Left lobe of liver (tissue), 2 donors: Measurements from ENCODE around the gene PEPD. TPM values are rescaled to one million over a fixed set of nuclear protein-coding genes. Genes with fewer than 3 reads are reported as not detected.
A peak's percentile ranks its signal among the peaks of the same experiment; 100 is the strongest.
"Not testable (repeated sequence)": the region's sequence is repeated elsewhere in the genome, so short reads cannot be mapped to it uniquely, and the experiment has no call there.

Source experiments
- ATAC-seq: fragments of 200-7000 bp; cut with Tn5 transposase; one replicate; pipeline ENCODE4 v1.9.1; 2020; ENCODE audit warnings: mild to moderate bottlenecking, moderate library complexity
- DNase-seq: peaks from one replicate; pipeline ENCODE4 v3.0.0-alpha.2; 2020; ENCODE audit warnings: low spot score
- total RNA-seq: library from RNA; stranded (reverse); gene quantifications from one replicate; pipeline ENCODE4 v1.2.1, GENCODE V29; 2021
- donor health status: DM: no; HTN: no; CAD: no; lungs with moderate emphysema.
- donor health status: DM: no; HTN: yes; CAD: no.

The PEPD gene
- total RNA-seq, 1 donor from 2014 or later: 201 TPM

DNA sequence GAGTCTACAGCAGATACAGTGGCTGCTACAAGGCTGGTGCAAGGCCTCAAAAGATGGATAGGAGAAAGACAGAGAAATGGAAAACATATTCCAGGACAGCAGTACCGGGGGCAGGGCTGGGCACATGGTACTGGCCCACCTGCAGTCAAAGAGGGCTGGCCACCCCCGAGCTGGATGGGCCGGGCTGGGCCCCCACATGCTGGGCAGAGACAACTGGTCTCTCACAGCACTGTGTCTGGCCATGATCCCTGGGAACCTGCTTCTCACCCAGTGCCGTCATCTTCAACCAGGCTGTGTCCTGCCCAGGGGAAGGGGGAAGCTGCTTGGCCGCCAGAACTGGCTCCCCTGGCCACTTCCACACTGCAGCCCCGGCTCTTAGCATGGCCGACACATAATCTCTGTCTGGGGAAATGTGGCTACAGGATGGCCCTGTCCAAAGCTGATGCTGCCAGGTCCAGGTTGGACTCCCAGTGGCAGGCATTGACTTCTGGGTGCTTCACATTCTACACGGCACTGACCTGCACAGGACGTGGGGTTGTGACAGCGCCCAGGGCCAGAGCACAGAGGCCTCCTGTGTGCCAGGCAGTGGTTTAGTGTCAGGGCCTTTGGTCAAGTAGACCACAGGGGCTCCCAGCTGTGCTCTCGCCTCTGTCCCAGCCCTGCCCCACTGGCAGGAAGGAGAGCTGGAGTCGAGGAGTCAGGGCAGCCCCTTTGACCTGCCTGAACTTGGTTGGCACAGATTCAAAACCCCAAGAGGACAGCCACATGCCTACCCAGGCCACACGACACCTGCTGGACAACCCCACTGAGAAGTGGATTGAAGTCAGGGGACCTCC, 21.7 kb downstream of the PEPD start:
- DNase-seq: peak; percentile 66
- ATAC-seq: peak; percentile 45

DNA sequence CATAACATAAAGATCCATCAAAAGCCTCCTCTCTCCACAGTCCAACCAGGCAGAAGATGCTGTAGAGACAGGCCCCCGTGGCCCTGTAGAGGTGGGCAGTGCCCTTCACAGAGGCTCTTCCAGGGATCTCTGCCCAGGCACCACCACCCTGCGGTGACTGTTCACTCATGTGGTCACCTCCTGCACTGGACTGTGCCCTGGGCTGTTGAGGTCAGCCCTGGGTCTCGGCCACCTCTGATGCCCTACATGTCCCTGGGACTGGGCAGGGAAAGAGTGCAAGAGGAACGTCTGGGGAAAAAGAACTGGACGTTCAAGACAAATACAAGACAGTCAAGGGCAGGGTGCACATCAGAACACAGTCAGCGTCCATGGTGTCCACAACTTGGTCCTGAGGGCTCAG, 22.3 kb downstream of the PEPD start:
- peak; percentile 73 for ATAC-seq
- peak; percentile 90 for DNase-seq

DNA sequence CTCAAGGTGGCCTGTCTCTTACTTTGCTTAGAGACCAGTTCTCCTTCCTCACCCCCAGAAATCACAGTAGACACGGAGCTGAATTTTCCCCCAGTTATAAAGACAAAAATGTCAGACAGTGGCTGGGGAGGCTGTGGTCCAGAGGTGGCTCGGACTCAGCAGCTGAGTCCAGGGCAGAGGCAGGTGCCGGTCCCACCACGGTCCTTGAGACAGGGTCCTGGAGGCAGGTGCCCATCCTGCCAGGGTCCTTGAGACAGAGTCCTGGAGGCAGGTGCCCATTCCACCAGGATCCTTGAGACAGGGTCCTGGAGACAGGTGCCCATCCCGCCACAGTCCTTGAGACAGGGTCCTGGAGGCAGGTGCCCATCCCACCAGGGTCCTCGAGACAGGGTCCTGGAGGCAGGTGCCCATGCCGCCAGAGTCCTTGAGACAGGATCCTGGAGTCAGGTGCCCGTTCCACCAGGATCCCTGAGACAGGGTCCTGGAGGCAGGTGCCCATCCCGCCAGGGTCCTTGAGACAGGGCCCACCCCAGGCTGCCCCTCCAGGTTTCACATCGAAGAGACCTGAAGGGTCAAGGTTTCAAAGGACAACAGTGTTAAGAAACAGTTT, 23.1 kb downstream of the PEPD start:
- no peak for DNase-seq
- no peak for ATAC-seq

DNA sequence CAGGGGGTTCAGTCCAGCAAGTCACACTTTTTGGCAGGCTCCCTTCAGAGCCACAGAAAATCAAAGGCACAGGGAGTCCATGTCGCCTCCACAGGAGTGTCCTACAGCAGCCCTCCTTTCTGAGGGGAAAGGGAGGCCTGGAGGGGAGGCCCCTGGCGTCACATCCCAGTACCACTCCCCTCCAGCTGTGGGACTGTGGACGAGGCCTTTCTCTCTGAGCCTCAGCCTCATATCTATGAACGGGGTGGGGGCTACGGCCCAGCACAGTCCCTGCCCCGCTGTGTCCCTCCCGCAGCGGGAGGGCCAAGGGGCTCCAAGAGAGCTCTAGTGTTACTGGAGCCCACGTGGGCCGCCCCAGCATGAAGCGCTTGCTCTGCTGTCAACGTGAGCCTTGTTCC, 23.8 kb downstream of the PEPD start:
- ATAC-seq: no peak
- no peak for DNase-seq

DNA sequence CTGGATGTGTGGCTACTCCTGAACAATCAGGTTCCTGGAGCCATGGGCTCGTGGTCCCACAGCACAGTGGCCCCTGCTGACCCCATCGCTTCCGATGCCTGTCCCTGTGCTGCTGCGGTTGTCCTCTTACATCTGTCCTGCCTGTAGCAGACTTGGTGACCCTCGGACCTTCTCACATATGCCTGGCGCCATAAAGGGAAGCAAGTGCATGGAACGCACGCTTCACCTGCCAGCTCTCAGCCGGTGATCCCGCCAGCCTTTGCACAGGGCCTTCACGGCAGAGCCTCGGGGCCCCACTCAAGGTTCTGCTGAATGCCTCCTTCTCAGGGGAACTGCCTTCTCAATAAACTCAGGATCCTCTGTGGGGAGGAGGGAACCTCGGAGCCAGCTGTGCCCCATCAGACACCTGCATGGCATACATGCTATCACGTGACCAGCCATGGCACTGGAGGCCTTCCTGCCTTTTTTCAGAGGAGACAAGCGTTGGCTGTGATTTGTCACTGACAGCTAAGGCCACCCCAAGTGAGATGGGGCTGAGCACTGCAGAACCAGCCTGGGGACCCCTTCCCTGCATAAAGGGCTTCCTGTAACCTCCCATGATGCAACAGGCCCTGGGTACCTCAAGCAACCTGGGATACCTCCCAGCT, 24.3 kb downstream of the PEPD start:
- DNase-seq (no peak), ATAC-seq (no peak)

DNA sequence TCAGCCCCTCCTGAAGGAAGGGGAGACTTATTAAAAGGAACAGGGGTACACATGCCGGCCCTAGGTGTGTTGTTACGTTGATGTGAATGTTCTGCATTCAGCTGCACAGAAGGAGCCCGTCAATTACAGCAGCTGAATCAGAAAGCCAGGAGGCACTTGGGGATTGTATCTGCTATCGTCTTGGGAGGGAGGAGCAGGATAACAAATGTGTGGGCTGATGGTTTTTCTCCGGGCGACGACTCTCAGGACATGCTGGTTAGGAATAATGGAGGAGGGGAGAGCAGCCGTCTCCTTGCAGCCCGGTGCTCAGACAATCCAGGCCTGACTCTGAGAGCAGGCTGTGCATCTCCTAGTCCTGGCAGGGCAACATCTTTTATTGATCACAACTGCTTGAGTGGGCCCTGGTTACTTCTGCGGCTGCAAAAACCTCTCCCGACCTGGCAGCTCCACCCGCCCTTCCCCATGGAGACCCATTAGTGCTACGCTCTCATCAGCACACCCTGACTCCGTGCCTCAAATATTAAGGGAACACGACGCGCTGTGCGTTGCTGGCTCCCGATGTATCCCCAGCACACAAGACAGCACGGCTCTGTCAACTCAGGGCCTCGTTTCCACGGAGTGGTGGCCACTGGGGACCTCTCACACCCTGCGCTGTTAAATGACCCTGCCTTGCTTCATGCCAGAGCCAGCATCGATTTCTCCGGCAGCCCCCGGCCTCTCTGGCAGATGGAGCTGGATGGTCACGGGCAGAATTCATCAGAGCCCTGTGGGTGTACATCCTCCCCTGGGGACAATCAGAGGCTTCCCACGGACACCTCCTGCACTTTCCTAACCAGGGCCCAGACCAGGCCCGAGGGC, 25.3 kb downstream of the PEPD start:
- DNase-seq: no peak
- ATAC-seq: no peak

DNA sequence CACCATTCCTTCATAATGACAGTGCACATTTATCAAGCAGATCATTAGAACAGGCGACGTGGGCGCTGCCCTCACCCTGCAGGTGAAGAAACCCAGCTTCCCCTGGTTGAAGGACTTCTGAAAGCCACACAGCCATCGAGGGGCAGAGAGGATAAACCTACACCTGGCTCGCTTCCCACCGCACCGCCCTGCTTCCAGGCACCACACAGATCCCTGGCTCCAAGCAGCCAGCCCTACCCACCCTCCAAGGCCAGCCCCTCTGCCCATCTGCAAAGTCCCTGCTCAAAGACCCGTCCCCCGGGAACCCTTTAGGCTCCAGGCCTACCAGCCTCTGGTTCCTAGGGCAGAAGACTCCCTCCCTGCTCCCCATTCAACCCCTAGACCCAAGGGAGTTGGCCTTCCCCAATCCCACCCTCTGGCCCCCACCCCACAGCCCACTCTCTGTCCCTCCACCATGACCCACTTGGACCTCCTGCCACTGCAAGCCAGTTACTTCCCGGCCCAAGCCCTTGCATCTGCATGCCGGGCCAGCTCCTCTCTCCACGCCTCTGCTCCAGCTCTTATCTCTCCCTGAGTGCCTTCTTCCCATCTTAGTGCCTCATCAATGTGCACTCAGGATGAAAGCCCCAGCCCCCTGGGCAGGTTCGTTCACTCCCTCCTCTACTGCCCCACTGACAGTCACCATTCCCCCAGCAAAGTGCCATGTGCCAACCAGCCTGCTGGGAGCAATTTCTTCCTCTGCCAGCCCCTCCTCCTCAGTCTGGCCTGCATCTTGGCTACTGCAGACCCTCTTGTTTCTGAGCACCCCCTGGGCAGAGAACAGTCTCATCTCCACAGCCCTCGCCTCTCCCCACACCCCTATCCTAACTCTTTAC, 28.0 kb downstream of the PEPD start:
- no peak for DNase-seq
- ATAC-seq: no peak

DNA sequence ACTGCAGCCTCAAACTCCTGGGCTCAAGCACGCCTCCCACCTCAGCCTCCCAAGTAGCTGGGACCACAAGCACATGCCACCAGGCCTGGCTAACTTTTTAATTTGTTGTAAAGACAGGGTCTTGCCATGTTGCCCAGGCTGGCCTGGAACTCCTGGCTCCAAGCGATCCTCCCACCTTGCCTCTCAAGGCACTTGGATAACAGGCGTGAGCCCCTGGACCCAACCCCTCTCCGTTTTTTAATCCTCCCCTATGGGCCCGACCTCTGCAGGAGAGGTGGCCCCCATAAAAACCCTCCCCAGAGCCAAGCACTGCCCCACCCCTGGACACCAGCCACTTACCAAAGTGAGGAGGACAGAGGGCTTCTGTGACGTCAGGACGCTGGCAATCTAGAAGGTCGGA, 28.6 kb downstream of the PEPD start:
- DNase-seq: no peak
- no peak for ATAC-seq

DNA sequence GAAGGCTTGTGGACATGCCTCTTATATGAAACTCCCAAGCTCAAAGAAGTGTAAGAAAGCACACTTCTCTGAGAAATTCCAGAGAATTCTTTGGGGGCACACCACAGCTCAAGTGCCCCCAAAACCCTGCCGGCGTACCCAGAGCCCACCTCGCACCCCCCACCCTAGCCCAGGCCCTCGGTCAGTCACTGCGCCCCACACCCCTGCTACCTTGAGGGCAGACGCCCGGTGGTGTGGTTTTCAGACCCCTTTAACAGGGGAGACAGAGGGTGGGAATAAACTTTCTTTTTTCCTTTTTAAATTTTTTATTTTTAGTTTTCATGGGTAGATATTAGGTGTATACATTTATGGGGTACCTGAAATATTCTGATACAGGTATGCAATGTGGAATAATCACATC, 29.5 kb downstream of the PEPD start:
- DNase-seq (no peak), ATAC-seq (no peak)

DNA sequence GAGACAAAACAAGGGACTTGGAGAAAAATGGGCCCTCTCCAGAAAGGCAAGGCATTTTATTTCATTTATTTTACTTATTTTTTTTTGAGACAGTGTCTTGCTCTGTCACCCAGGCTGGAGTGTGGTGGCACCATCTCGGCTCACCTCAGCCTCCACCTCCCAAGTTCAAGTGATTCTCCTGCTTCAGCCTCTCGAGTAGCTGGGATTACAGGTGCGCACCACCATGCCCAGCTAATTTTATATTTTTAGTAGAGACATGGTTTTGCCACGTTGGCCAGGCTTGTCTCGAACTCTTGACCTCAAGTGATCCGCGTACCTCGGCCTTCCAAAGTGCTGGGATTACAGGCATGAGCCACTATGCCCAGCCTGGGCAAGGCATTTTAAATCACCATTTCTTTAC, 31.0 kb downstream of the PEPD start:
- not testable (repeated sequence) for ATAC-seq, DNase-seq

DNA sequence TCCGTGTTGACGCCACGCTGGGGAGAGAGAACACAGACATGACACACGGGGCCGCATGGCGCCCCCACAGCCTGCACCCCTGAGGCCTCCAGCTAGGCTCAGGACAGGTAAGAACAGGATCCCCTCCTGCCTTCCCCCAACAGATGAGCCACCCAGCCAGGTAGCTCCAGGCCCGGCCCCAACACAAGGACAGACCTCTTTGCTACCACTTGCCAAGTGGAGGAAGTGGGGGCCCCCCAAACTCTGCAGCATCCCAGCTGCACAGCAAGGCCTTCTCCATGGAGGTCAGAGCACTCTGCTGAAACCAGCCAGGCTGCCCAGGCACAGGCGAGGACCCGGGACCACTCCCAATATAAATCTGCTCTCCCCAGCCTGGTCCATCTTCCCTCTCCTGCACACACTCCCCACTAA, 31.5 kb downstream of the PEPD start:
- ATAC-seq: no peak
- DNase-seq: no peak

DNA sequence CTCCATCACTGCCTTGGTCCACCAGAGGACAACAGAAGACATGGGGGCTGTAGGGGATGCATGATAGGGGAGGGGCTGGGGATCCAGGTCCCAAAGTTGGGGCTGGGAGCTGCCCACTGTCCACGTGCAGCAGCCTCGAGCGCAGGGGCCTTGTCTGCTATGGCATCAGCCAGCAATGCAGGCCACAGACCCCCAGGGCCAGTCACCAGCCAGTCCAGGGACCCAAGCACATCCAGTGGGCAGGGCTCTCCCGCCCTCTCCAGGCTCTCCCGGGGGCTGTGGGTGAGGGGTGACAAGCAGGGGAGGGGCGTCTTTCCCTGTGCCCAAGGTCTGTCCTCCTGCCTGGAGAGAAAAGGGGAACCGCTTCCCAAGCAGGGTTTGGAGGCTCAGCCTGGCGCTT, 32.8 kb downstream of the PEPD start:
- DNase-seq (no peak), ATAC-seq (no peak)

DNA sequence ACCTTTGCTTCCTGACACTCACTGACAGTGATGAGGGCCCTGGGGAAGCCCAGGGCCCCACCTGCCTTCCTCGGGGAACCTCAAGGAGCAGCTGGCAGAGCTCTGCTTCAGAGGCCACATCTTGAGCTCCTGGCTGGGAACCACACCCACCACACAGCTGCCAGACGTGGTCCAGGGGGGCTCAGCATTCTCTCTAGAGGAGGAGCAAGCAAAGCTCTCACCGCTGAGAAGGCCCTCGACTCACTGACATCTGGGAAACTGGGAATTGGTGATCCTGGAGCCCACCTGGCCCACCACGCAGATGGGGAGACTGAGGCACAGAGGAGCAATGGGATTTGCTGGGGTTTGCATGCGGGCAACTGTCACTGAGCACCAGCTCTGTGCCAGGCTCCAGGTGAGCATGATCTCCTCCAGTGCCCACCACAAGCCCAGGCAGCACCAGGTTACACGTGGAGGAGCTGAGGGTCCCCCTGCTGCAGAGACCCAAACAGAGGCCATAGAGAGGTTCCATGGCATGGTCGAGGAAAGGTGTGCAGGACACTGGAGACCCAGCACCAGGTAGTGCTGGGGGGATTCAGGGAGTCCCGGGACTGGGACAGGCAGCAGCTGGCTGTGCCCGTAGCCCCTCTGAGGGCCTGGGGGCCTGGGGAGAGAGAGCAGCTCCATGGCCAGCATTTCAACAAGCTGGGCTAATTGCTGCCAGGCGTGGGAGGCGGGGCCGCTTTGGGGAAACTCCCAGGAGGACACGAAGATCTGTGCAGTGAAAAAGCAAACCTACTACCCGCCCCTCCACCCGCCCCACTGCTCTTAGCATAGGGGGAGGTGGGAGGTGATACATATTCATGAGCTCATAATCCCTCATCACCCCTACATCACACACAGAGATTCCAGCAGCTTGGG, 33.4 kb downstream of the PEPD start:
- ATAC-seq (no peak), DNase-seq (peak; percentile 41)

DNA sequence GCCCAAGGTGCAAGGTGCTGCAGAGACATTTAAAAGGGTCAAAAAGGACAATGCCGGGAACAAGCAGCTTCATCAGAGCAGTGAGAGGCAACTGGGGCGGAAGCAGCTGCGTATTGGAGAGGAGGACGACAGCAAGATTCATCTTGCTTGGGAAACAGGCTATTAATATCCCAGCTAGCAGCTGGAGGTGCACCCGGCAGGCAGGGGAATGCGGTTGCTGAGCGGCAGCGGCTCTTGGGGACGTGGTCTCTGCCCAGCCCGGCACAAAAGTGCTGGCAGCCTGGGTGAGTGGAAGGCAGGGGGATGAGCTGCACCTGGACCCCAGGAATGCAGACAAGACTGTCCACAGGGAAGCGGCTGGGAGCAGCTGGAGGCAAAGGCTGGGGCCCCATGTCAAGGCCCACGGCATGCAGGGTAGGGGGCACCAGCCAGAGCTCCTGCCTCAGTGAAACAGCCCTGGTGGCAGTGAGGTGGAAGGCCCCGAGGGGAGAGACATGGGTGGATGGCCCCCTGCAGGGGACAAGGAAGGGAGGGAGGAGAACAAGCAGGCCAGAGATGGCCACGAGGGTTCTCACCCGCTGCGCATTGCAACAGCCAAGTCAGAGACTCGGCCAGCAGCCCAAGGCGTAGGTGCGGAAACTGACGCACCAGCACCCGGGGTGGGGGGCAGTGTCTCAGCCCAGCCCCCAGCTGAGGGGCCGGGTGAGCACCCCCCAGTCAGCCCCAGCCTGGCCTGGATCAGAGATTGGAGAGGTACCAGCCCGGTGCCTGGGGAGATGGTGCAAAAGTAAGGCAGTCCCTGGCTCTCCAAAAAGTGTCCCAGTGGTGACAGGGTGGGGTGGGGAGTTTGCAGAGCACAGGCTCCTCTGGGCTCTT, 34.4 kb downstream of the PEPD start:
- ATAC-seq (no peak), DNase-seq (peak; percentile 40)

DNA sequence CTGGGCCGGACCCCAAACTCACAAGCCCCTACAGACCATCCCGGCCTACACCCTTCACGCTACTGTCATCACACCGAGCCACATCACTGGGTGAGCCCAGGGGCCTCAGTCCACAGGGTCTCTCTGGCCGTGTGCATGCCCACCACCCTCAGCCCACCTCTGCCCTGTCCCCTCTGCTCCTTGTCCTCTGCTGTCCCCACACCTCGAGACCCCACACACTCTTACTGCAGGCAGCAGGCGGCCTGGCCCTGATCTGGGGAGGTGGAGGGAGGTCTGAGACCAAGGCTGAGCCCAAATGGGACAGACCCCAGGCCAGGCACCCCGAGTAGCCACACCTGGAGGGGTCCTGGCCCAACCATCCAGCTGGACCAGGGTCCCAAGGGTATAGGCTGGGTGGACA, 35.2 kb downstream of the PEPD start:
- ATAC-seq: no peak
- peak; percentile 38 for DNase-seq

DNA sequence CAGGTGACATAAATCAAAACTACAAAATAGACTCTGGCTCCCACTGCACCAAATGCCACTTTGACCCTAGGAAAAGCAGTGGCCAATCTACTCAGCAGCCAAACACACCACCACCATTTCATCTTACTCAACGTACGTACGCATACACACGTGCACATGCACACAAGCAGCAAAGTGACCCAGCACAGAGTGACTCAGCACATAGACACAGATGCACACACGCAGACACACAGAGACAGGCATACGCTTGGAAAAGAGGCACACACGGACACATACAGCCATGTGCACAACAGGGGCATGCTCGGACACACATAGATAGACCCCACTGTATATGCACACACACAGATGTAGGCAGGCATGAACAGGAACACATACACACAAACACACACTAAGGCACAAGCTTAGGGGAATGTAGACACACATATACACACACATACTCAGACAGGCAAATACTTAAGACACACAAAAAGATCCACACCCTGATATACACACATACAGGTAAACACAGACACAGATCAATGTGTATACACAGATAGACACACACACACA, 37.3 kb downstream of the PEPD start:
- DNase-seq: no peak

DNA sequence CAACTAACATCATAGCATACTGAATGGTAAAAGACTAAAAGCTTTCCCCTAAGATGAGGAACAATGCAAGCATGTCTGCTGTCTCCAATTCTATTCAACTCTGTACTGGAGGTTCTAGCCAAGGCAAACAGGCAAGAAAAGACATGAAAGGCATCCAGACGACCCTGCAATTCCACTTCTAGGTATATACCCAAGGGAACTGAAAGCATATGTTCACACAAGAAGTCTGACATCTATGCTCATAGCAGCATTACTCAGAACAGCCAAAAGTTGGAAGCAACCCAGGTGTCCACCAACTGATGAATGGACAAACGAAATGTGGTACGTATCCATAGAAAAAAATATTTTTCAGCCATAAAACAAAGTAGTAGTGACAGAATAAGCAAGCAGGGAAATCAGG, 39.1 kb downstream of the PEPD start:
- no peak for ATAC-seq

More for the DNA sequence above, 37.3 kb downstream of the PEPD start:
- no peak for ATAC-seq

DNA sequence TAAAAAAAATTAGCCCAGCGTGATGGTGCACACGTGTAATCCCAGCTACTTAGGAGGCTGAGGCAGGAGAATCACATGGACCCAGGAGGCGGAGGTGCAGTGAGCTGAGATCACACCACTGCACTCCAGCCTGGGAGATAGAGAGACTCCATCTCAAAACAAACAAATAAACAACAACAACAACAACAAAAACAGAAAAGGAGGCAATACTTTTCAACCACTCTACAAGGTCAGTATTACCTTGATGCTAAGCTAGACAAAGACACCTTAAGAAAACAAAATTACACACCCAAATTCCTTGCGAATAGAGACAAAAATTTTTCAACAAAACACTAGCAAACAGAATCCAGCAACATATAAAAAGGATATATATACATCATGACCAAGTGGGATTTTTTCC, 39.7 kb downstream of the PEPD start:
- no peak for DNase-seq
- ATAC-seq: no peak

More for the DNA sequence above, 39.1 kb downstream of the PEPD start:
- DNase-seq: no peak
